ENCODE measurements around the gene ZNF337. TPM values are rescaled to one million over a fixed set of nuclear protein-coding genes. Genes with fewer than 3 reads are reported as not detected.
"Not testable (repeated sequence)": the region's sequence is repeated elsewhere in the genome, so short reads cannot be mapped to it uniquely, and the experiment has no call there.

The ZNF337 gene
- total and polyA plus RNA-seq, 7 experiments from 2014 or later, result 9.2 to 39.8 (median 21.2) TPM

- no peaks in the 10 kb centered on the region for H3K27me3 Mint-ChIP-seq
- no peak overlapping the region for H3K27ac ChIP-seq (ENCODE audit: low read depth, low read length)
- CTCF ChIA-PET, result no interaction called here
- no peaks in the 10 kb centered on the region for H3K27me3 ChIP-seq (ENCODE audit: control insufficient read depth in 2 of 2, insufficient read depth in 2 of 2, low read length in 2 of 2)
- H3K9me3 Mint-ChIP-seq, result peaks cover 0 to 7% (median 0%) of the 10 kb centered on the region in 11 donors
- peak overlapping the region in 2 of 9 donors; percentile 48 to 51 for H3K27ac Mint-ChIP-seq
- no peak overlapping the region for H3K4me3 Mint-ChIP-seq
- intact Hi-C loops (cut with micrococcal nuclease), result no loop called here
- no peaks in the 10 kb centered on the region for H3K4me1 ChIP-seq (ENCODE audit: control insufficient read depth in 2 of 2, insufficient read depth in 2 of 2, low read length in 2 of 2)
- peaks cover 11 to 52% (median 39%) of the 10 kb centered on the region in 5 donors for H3K36me3 Mint-ChIP-seq
- H3K9me3 ChIP-seq (ENCODE audit: control insufficient read depth in 2 of 3, low read length in 3 of 3), result no peaks in the 10 kb centered on the region
- POLR2A ChIA-PET, result interaction anchor here (0.6 kb wide), 1 partner anchor 11 kb away, joined by 3 read pairs; no protein-coding TSS in a partner anchor
- DNase-seq, result peak in 1 of 9 donors; percentile 8
- H3K36me3 ChIP-seq (ENCODE audit: control insufficient read depth in 2 of 3, insufficient read depth in 3 of 3, low read length in 3 of 3), result peaks cover 0 to 18% (median 0%) of the 10 kb centered on the region in 3 experiments
- ATAC-seq, result no peak
- H3K4me3 ChIP-seq (ENCODE audit: low read length), result no peak overlapping the region
- H3K4me1 Mint-ChIP-seq, result peaks cover 10 to 43% (median 25%) of the 10 kb centered on the region in 7 donors
Measured at GRCh38 chr20:25685276-25686080, 11.2 kb downstream of the ZNF337 start.

GRCh38 chr20:25683826-25684225 is 12.8 kb downstream of the ZNF337 start:
- Mint-ChIP-seq H3K36me3 (peaks cover 11 to 54% (median 49%) of the 10 kb centered on the region in 5 donors), H3K4me1 (peaks cover 10 to 45% (median 23%) of the 10 kb centered on the region in 7 donors)
- CTCF ChIA-PET; H3K9me3 Mint-ChIP-seq; H3K4me3 ChIP-seq (ENCODE audit: low read length); H3K27me3 ChIP-seq (ENCODE audit: control insufficient read depth in 2 of 2, insufficient read depth in 2 of 2, low read length in 2 of 2); POLR2A ChIA-PET; H3K27me3 Mint-ChIP-seq; H3K9me3 ChIP-seq (ENCODE audit: control insufficient read depth in 2 of 3, low read length in 3 of 3); H3K4me3 Mint-ChIP-seq; intact Hi-C loops (cut with micrococcal nuclease); ATAC-seq; H3K4me1 ChIP-seq (ENCODE audit: control insufficient read depth in 2 of 2, insufficient read depth in 2 of 2, low read length in 2 of 2); H3K27ac Mint-ChIP-seq; DNase-seq; H3K27ac ChIP-seq (ENCODE audit: low read depth, low read length): not testable (repeated sequence)
- peaks cover 0 to 19% (median 0%) of the 10 kb centered on the region in 3 experiments for H3K36me3 ChIP-seq (ENCODE audit: control insufficient read depth in 2 of 3, insufficient read depth in 3 of 3, low read length in 3 of 3)

GRCh38 chr20:25683050-25683449 is 13.6 kb downstream of the ZNF337 start:
- peaks cover 13 to 61% (median 57%) of the 10 kb centered on the region in 5 donors for H3K36me3 Mint-ChIP-seq
- H3K27me3 Mint-ChIP-seq, result no peaks in the 10 kb centered on the region
- Histone ChIP-seq H3K27me3 (ENCODE audit: control insufficient read depth in 2 of 2, insufficient read depth in 2 of 2, low read length in 2 of 2) (no peaks in the 10 kb centered on the region), H3K9me3 (ENCODE audit: control insufficient read depth in 2 of 3, low read length in 3 of 3) (no peaks in the 10 kb centered on the region), H3K36me3 (ENCODE audit: control insufficient read depth in 2 of 3, insufficient read depth in 3 of 3, low read length in 3 of 3) (peaks cover 0 to 25% (median under 1%) of the 10 kb centered on the region in 3 experiments), H3K27ac (ENCODE audit: low read depth, low read length) (no peak overlapping the region), H3K4me3 (ENCODE audit: low read length) (no peak overlapping the region), H3K4me1 (ENCODE audit: control insufficient read depth in 2 of 2, insufficient read depth in 2 of 2, low read length in 2 of 2) (no peaks in the 10 kb centered on the region)
- DNase-seq (no peak), ATAC-seq (no peak)
- H3K9me3 Mint-ChIP-seq, result peaks cover 0 to 7% (median 0%) of the 10 kb centered on the region in 11 donors
- H3K4me1 Mint-ChIP-seq, result peaks cover 10 to 52% (median 29%) of the 10 kb centered on the region in 7 donors
- CTCF ChIA-PET, result no interaction called here
- no peak overlapping the region for H3K27ac Mint-ChIP-seq
- POLR2A ChIA-PET, result no interaction called here
- H3K4me3 Mint-ChIP-seq, result no peak overlapping the region
- intact Hi-C loops (cut with micrococcal nuclease), result no loop called here

GRCh38 chr20:25676164-25676809 is 20.4 kb downstream of the ZNF337 start:
- DNase-seq, result no peak
- Histone ChIP-seq H3K4me3 (ENCODE audit: low read length) (no peak overlapping the region), H3K4me1 (ENCODE audit: control insufficient read depth in 2 of 2, insufficient read depth in 2 of 2, low read length in 2 of 2) (no peaks in the 10 kb centered on the region), H3K9me3 (ENCODE audit: control insufficient read depth in 2 of 3, low read length in 3 of 3) (no peaks in the 10 kb centered on the region), H3K36me3 (ENCODE audit: control insufficient read depth in 2 of 3, insufficient read depth in 3 of 3, low read length in 3 of 3) (peaks cover 7 to 66% (median 8%) of the 10 kb centered on the region in 3 experiments), H3K27me3 (ENCODE audit: control insufficient read depth in 2 of 2, insufficient read depth in 2 of 2, low read length in 2 of 2) (no peaks in the 10 kb centered on the region), H3K27ac (ENCODE audit: low read depth, low read length) (no peak overlapping the region)
- Mint-ChIP-seq H3K4me3 (no peak overlapping the region), H3K27ac (peak overlapping the region in 3 of 9 donors; percentile 15 to 36 (median 33)), H3K36me3 (peaks cover 44 to 82% (median 76%) of the 10 kb centered on the region in 5 donors), H3K27me3 (no peaks in the 10 kb centered on the region), H3K9me3 (peaks cover 0 to 18% (median 2%) of the 10 kb centered on the region in 11 donors), H3K4me1 (peaks cover 5 to 23% (median 14%) of the 10 kb centered on the region in 7 donors)
- POLR2A ChIA-PET, result no interaction called here
- CTCF ChIA-PET, result no interaction called here
- ATAC-seq, result no peak
- intact Hi-C loops (cut with micrococcal nuclease), result no loop called here

- Mint-ChIP-seq H3K4me1 (peaks cover 6 to 23% (median 8%) of the 10 kb centered on the region in 7 donors), H3K9me3 (peaks cover 0 to 18% (median 2%) of the 10 kb centered on the region in 11 donors), H3K27ac (no peak overlapping the region), H3K36me3 (peaks cover 44 to 78% (median 71%) of the 10 kb centered on the region in 5 donors), H3K4me3 (no peak overlapping the region), H3K27me3 (no peaks in the 10 kb centered on the region)
- no peak overlapping the region for H3K27ac ChIP-seq (ENCODE audit: low read depth, low read length)
- no peaks in the 10 kb centered on the region for H3K9me3 ChIP-seq (ENCODE audit: control insufficient read depth in 2 of 3, low read length in 3 of 3)
- no peak for ATAC-seq
- ChIA-PET CTCF (no interaction called here), POLR2A (no interaction called here)
- intact Hi-C loops (cut with micrococcal nuclease), result no loop called here
- no peaks in the 10 kb centered on the region for H3K27me3 ChIP-seq (ENCODE audit: control insufficient read depth in 2 of 2, insufficient read depth in 2 of 2, low read length in 2 of 2)
- H3K4me3 ChIP-seq (ENCODE audit: low read length), result no peak overlapping the region
- peaks cover 7 to 58% (median 8%) of the 10 kb centered on the region in 3 experiments for H3K36me3 ChIP-seq (ENCODE audit: control insufficient read depth in 2 of 3, insufficient read depth in 3 of 3, low read length in 3 of 3)
- no peaks in the 10 kb centered on the region for H3K4me1 ChIP-seq (ENCODE audit: control insufficient read depth in 2 of 2, insufficient read depth in 2 of 2, low read length in 2 of 2)
- no peak for DNase-seq
Measured at GRCh38 chr20:25675161-25675560, 21.5 kb downstream of the ZNF337 start.

- Histone ChIP-seq H3K4me3 (ENCODE audit: low read length) (no peak overlapping the region), H3K36me3 (ENCODE audit: control insufficient read depth in 2 of 3, insufficient read depth in 3 of 3, low read length in 3 of 3) (peaks cover 4 to 49% (median 7%) of the 10 kb centered on the region in 3 experiments), H3K4me1 (ENCODE audit: control insufficient read depth in 2 of 2, insufficient read depth in 2 of 2, low read length in 2 of 2) (no peaks in the 10 kb centered on the region), H3K27me3 (ENCODE audit: control insufficient read depth in 2 of 2, insufficient read depth in 2 of 2, low read length in 2 of 2) (no peaks in the 10 kb centered on the region), H3K27ac (ENCODE audit: low read depth, low read length) (no peak overlapping the region), H3K9me3 (ENCODE audit: control insufficient read depth in 2 of 3, low read length in 3 of 3) (no peaks in the 10 kb centered on the region)
- H3K4me3 Mint-ChIP-seq, result no peak overlapping the region
- intact Hi-C loops (cut with micrococcal nuclease), result no loop called here
- peaks cover 0 to 18% (median 2%) of the 10 kb centered on the region in 11 donors for H3K9me3 Mint-ChIP-seq
- H3K4me1 Mint-ChIP-seq, result peaks cover 0 to 7% (median 2%) of the 10 kb centered on the region in 7 donors
- ATAC-seq, result peak; percentile 48
- peak overlapping the region in 1 of 9 donors; percentile 38 for H3K27ac Mint-ChIP-seq
- DNase-seq, result no peak
- no peaks in the 10 kb centered on the region for H3K27me3 Mint-ChIP-seq
- H3K36me3 Mint-ChIP-seq, result peaks cover 39 to 57% (median 48%) of the 10 kb centered on the region in 5 donors
- ChIA-PET CTCF (no interaction called here), POLR2A (no interaction called here)
Measured at GRCh38 chr20:25672659-25673235, 23.9 kb downstream of the ZNF337 start.
